GM12872 (cell line): ENCODE results near the gene RASSF10.

Source experiments
- CTCF ChIP-seq: IDR thresholded peaks from 3 replicates; pipeline ENCODE4 v1.5.1; 2011; ENCODE audit warnings: low read depth, mild to moderate bottlenecking, low read length, moderate library complexity; ENCODE audit not compliant: insufficient read depth

RASSF10 gene

GRCh38 chr11:13011466-13012055 is 2.4 kb downstream of the RASSF10 start:
- TF ChIP-seq CTCF, result no peak

- no peak for TF ChIP-seq CTCF
Measured at GRCh38 chr11:13012056-13012661, 3.0 kb downstream of the RASSF10 start.

- TF ChIP-seq CTCF, result no peak
Measured at GRCh38 chr11:13013054-13013488, 4.0 kb downstream of the RASSF10 start.

DNA sequence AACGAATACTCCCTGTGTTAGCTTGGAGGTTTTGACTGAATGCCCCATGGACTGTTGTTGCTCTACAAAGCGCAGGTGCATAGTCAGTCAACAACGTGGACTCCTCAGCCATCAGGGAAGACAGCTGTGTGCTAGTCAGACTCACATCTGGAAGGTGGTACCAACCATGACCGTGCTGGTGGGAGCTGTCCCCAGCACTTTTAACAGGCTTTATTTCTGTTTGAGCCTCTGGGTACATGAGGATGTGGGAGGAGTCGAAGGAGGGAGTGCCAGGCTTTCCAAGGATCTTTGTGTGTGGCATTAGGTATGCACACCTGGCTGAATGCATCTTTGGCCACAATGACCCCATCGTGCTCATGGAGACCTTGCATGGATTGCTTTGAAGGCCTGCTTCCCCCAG is 6.6 kb downstream of the RASSF10 start:
- TF ChIP-seq CTCF, result no peak

GRCh38 chr11:13016415-13016814 is 7.3 kb downstream of the RASSF10 start:
- TF ChIP-seq CTCF, result no peak

DNA sequence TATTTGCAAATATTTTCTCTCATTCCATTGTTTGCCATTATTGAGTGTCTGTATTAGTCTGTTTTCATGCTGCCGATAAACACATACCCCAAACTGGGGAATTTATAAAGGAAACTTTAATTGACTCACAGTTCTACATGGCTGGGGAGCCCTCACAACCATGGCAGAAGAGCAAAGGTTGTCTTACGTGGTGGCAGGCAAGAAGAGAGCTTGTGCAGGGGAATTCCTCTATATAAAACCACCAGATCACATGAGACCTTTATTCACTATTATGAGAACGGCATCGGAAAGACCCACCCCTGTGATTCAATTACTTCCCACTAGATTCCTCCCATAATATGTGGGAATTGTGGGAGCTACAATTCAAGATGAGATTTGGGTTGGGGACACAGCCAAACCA is 10.2 kb downstream of the RASSF10 start:
- TF ChIP-seq CTCF, result no peak

- no peak for TF ChIP-seq CTCF
Measured at GRCh38 chr11:13023423-13023822, 14.3 kb downstream of the RASSF10 start.
